IMR-90 (cell line): ENCODE data around the gene LAIR2. TPM values are rescaled to one million over a fixed set of nuclear protein-coding genes. Genes with fewer than 3 reads are reported as not detected.

Experiments
- ATAC-seq: fragments of 200-7000 bp; cut with Tn5 transposase; 2 replicates; pipeline ENCODE4 v1.9.1; 2020; ENCODE audit warnings: low read depth, mild to moderate bottlenecking, moderate library complexity
- BruUV-seq: library from RNA; stranded (reverse); fragments of 400-500 nt; replicated peaks from 2 replicates; lab custom pipeline; 2021; lab: Mats Ljungman, UMichigan
- CTCF ChIA-PET: fragments of 300-600 bp; formaldehyde crosslinking; extraction: SDS; loops from one replicate; lab custom pipeline; 2021; ENCODE audit warnings: antibody characterized with exemption; lab: Yijun Ruan, JAX
- POLR2A ChIA-PET: fragments of 300-600 bp; sonication (Branson Sonifier 250); formaldehyde crosslinking; loops from one replicate; lab custom pipeline; 2022; ENCODE audit warnings: antibody characterized with exemption; ENCODE audit not compliant: unreplicated experiment; lab: Charles Lee
- DNase-seq: peaks from one replicate; pipeline ENCODE4 v3.0.0; 2013
- H2AFZ ChIP-seq: replicated peaks from 2 replicates; pipeline ENCODE3; 2013; ENCODE audit warnings: low read length, mild to moderate bottlenecking; ENCODE audit not compliant: poor library complexity
- H2AK5ac ChIP-seq: 2 replicates; pipeline ENCODE4 v1.6.1; 2013; ENCODE audit warnings: low read depth, low read length, inconsistent platforms
- H2AK9ac ChIP-seq: replicated peaks from 2 replicates; pipeline ENCODE3; 2013; ENCODE audit warnings: mild to moderate bottlenecking, low read depth, low read length, moderate library complexity; ENCODE audit not compliant: poor library complexity
- H2BK120ac ChIP-seq: 2 replicates; pipeline ENCODE4 v1.6.1; 2013; ENCODE audit warnings: low read depth, low read length, inconsistent platforms
- H2BK15ac ChIP-seq: 3 replicates; pipeline ENCODE4 v1.6.1; 2013; ENCODE audit warnings: low read depth, low read length, inconsistent platforms
- H2BK20ac ChIP-seq: 2 replicates; pipeline ENCODE4 v1.6.1; 2013; ENCODE audit warnings: low read depth, mild to moderate bottlenecking, inconsistent platforms, low read length, moderate library complexity
- H2BK5ac ChIP-seq: 2 replicates; pipeline ENCODE4 v1.6.1; 2013; ENCODE audit warnings: mild to moderate bottlenecking, low read depth, low read length, inconsistent platforms; ENCODE audit not compliant: poor library complexity, severe bottlenecking
- H3K14ac ChIP-seq: replicated peaks from 2 replicates; pipeline ENCODE4 v1.6.1; 2013; ENCODE audit warnings: low read depth, low read length, inconsistent platforms
- H3K18ac ChIP-seq: 2 replicates; pipeline ENCODE4 v1.6.1; 2013; ENCODE audit warnings: low read depth, low read length, control low read depth
- H3K23ac ChIP-seq: 2 replicates; pipeline ENCODE4 v1.6.1; 2013; ENCODE audit warnings: low read depth, low read length, inconsistent platforms
- H3K27ac ChIP-seq: 2 replicates; pipeline ENCODE4 v1.5.1; 2013; ENCODE audit warnings: mild to moderate bottlenecking, control low read depth, low read length; ENCODE audit not compliant: insufficient read depth
- H3K27me3 ChIP-seq: 2 replicates; pipeline ENCODE4 v1.6.1; 2013; ENCODE audit warnings: low read length; ENCODE audit not compliant: control insufficient read depth, insufficient read depth
- H3K36me3 ChIP-seq: 2 replicates; pipeline ENCODE4 v1.6.1; 2013; ENCODE audit warnings: low read length, mixed read lengths; ENCODE audit not compliant: control insufficient read depth, insufficient read depth
- H3K4ac ChIP-seq: 2 replicates; pipeline ENCODE4 v1.6.1; 2013; ENCODE audit warnings: low read depth, low read length, inconsistent platforms
- H3K4me1 ChIP-seq: 2 replicates; pipeline ENCODE4 v1.6.1; 2013; ENCODE audit warnings: low read length, mixed read lengths; ENCODE audit not compliant: control insufficient read depth, insufficient read depth
- H3K4me2 ChIP-seq: 2 replicates; pipeline ENCODE4 v1.6.1; 2013; ENCODE audit warnings: low read depth, mild to moderate bottlenecking, control low read depth, low read length, moderate library complexity
- H3K4me3 ChIP-seq: 2 replicates; pipeline ENCODE4 v1.5.1; 2013; ENCODE audit warnings: low read depth, mild to moderate bottlenecking, control low read depth, low read length, moderate library complexity; ENCODE audit not compliant: insufficient read depth
- H3K56ac ChIP-seq: 2 replicates; pipeline ENCODE4 v1.6.1; 2013; ENCODE audit warnings: low read length, inconsistent platforms; ENCODE audit not compliant: insufficient read depth; ENCODE audit errors: extremely low read depth
- H3K79me1 ChIP-seq, 2 experiments: 2 replicates each; pipeline ENCODE4 v1.6.1; 2013; ENCODE audit warnings: low read length in 2 of 2, inconsistent platforms in 1 of 2, low read depth in 1 of 2
- H3K9ac ChIP-seq: 2 replicates; pipeline ENCODE4 v1.6.1; 2013; ENCODE audit warnings: low read depth, low read length, control low read depth
- H3K9me1 ChIP-seq: 2 replicates; pipeline ENCODE4 v1.6.1; 2013; ENCODE audit warnings: low read length, inconsistent platforms; ENCODE audit not compliant: insufficient read depth
- H3K9me3 ChIP-seq: 2 replicates; pipeline ENCODE4 v1.6.1; 2013; ENCODE audit warnings: low read length; ENCODE audit not compliant: control insufficient read depth, insufficient read depth
- H4K20me1 ChIP-seq: 2 replicates; pipeline ENCODE4 v1.6.1; 2013; ENCODE audit warnings: low read length, inconsistent platforms; ENCODE audit not compliant: insufficient read depth
- H4K5ac ChIP-seq: 2 replicates; pipeline ENCODE4 v1.6.1; 2013; ENCODE audit warnings: mild to moderate bottlenecking, low read depth, low read length, control low read depth
- H4K8ac ChIP-seq, 2 experiments: 2 replicates each; pipeline ENCODE4 v1.6.1; 2013; ENCODE audit warnings: low read depth in 2 of 2, low read length in 2 of 2, control low read depth in 1 of 2, inconsistent platforms in 1 of 2
- H4K91ac ChIP-seq: 2 replicates; pipeline ENCODE4 v1.6.1; 2013; ENCODE audit warnings: low read depth, low read length, inconsistent platforms; ENCODE audit not compliant: insufficient read depth
- BHLHE40 ChIP-seq: fragments of 150-350 bp; IDR thresholded peaks from 2 replicates; pipeline ENCODE4 v1.6.1; 2016; ENCODE audit warnings: mild to moderate bottlenecking, low read depth, low read length
- CEBPB ChIP-seq: IDR thresholded peaks from 2 replicates; pipeline ENCODE4 v1.6.1; 2012; ENCODE audit warnings: low read depth, low read length, improper control_type of control experiment
- CHD1 ChIP-seq: IDR thresholded peaks from 2 replicates; pipeline ENCODE4 v1.6.1; 2012; ENCODE audit warnings: low read depth, low read length, improper control_type of control experiment
- MAFK ChIP-seq: IDR thresholded peaks from 2 replicates; pipeline ENCODE4 v1.6.1; 2012; ENCODE audit warnings: low read depth, low read length, improper control_type of control experiment
- MAZ ChIP-seq: IDR thresholded peaks from 2 replicates; pipeline ENCODE4 v1.6.1; 2012; ENCODE audit warnings: low read depth, mild to moderate bottlenecking, low read length, improper control_type of control experiment, moderate library complexity, borderline replicate concordance
- NFE2L2 ChIP-seq: fragments of 150-350 bp; IDR thresholded peaks from 2 replicates; pipeline ENCODE4 v1.6.1; 2016; ENCODE audit warnings: low read depth, mild to moderate bottlenecking, low read length
- POLR2A ChIP-seq: IDR thresholded peaks from 2 replicates; pipeline ENCODE4 v1.6.1; 2012; ENCODE audit warnings: mild to moderate bottlenecking, low read depth, low read length
- RAD21 ChIP-seq: IDR thresholded peaks from 2 replicates; pipeline ENCODE4 v1.6.1; 2012; ENCODE audit warnings: low read length, improper control_type of control experiment
- RCOR1 ChIP-seq: IDR thresholded peaks from 2 replicates; pipeline ENCODE4 v1.6.1; 2012; ENCODE audit warnings: mild to moderate bottlenecking, low read length, improper control_type of control experiment; ENCODE audit not compliant: insufficient replicate concordance
- SMC3 ChIP-seq: fragments of 150-350 bp; IDR thresholded peaks from 2 replicates; pipeline ENCODE4 v1.6.1; 2016; ENCODE audit warnings: low read depth, mild to moderate bottlenecking, antibody characterized with exemption, low read length, moderate library complexity
- WGBS, 2 experiments: methylation state at CpG; one replicate each; pipeline versions ENCODE4 v1.1.5 to v1.1.7; 2013; ENCODE audit warnings: missing lambda C conversion rate in 2 of 2; ENCODE audit not compliant: insufficient read length in 1 of 2; ENCODE audit errors: extremely low coverage in 2 of 2; 5-methylcytosine and 5-hydroxymethylcytosine counted together
- dilution Hi-C: fragments of 300-500 bp; cut with HindIII; formaldehyde crosslinking; loops from one replicate; pipeline ENCODE4 v1.14.3; 2018; ENCODE audit warnings: low sequenced_read_pairs; ENCODE audit not compliant: unreplicated experiment
- in situ Hi-C: fragments of 300-500 bp; cut with MboI; formaldehyde crosslinking; loops from 3 replicates; pipeline ENCODE4 v1.14.3; 2019; ENCODE audit warnings: low sequenced_read_pairs, inconsistent platforms, mixed read lengths
- intact Hi-C: fragments of 100-400 bp; cut with micrococcal nuclease; formaldehyde crosslinking; loops from 2 replicates; pipeline ENCODE4 v1.10.0; 2022
- polyA plus RNA-seq, 3 experiments: library from polyadenylated mRNA; depleted of rRNA; stranded (reverse); fragments of >200 nt; gene quantifications; 2 replicates each; pipeline ENCODE4 v1.2.3, GENCODE V29; 2012; ENCODE audit warnings: low replicate concordance in 1 of 3
- total RNA-seq: library from RNA; depleted of rRNA; stranded (reverse); fragments of >200 nt; gene quantifications from 2 replicates; pipeline ENCODE4 v1.2.3, GENCODE V29; 2012
- TF ChIP-seq, protein P1 (sequence below): fragments of 150-350 bp; IDR thresholded peaks from 2 replicates; pipeline ENCODE4 v1.6.1; 2016; ENCODE audit warnings: low read depth, mild to moderate bottlenecking, low read length, moderate library complexity, borderline replicate concordance
- TF ChIP-seq, protein P2 (sequence below): fragments of 150-350 bp; IDR thresholded peaks from 2 replicates; pipeline ENCODE4 v1.6.1; 2017; ENCODE audit warnings: mild to moderate bottlenecking, antibody characterized with exemption, low read length, low read depth

LAIR2 gene
- total and polyA plus RNA-seq, 2 of the 4 experiments (the other 2 are of a cell fraction) = not detected

DNA sequence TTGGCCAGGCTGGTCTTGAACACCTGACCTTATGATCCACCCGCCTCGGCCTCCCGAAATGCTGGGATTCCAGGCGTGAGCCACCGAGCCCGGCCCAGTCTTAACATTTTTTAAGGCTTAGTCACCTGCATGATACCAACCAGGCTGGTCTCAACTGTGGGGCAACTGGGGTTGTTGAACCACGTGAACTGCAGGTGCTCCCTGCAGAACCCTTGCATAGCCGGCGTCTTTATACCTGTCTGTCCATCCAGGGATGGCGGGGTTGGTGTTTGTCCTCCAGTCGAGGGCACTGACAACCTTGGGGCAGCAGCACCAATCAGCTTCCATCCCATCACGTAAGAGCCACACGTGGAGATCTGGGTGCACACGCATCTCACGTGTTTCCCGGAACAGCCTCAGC is 46.2 kb downstream of the LAIR2 start:
- H3K9ac ChIP-seq = no peak overlapping the region
- no peaks in the 10 kb centered on the region for H3K79me1 ChIP-seq
- H3K23ac ChIP-seq = no peak overlapping the region
- dilution Hi-C loops = no loop called here
- H3K36me3 ChIP-seq = no peaks in the 10 kb centered on the region
- ATAC-seq (no peak), DNase-seq (no peak)
- H2BK120ac ChIP-seq = no peak overlapping the region
- H3K4me2 ChIP-seq = no peak overlapping the region
- no peak overlapping the region for H3K56ac ChIP-seq
- no peak overlapping the region for H4K8ac ChIP-seq
- TF ChIP-seq SMC3 = no peak
- TF ChIP-seq CEBPB = no peak
- TF ChIP-seq, protein P1, sequence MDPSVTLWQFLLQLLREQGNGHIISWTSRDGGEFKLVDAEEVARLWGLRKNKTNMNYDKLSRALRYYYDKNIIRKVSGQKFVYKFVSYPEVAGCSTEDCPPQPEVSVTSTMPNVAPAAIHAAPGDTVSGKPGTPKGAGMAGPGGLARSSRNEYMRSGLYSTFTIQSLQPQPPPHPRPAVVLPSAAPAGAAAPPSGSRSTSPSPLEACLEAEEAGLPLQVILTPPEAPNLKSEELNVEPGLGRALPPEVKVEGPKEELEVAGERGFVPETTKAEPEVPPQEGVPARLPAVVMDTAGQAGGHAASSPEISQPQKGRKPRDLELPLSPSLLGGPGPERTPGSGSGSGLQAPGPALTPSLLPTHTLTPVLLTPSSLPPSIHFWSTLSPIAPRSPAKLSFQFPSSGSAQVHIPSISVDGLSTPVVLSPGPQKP = no peak
- no peak for TF ChIP-seq POLR2A
- TF ChIP-seq CHD1 = no peak
- no peak for TF ChIP-seq MAFK
- TF ChIP-seq BHLHE40 = no peak
- TF ChIP-seq RCOR1 = no peak
- TF ChIP-seq RAD21 = no peak
- TF ChIP-seq MAZ = no peak
- no peak for TF ChIP-seq NFE2L2
- TF ChIP-seq, protein P2, sequence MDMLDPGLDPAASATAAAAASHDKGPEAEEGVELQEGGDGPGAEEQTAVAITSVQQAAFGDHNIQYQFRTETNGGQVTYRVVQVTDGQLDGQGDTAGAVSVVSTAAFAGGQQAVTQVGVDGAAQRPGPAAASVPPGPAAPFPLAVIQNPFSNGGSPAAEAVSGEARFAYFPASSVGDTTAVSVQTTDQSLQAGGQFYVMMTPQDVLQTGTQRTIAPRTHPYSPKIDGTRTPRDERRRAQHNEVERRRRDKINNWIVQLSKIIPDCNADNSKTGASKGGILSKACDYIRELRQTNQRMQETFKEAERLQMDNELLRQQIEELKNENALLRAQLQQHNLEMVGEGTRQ = no peak
- WGBS, 2 experiments = 69% methylated on average over 8 of the region's 16 CpGs; no CpG with 5 or more reads in 1 of the 2 experiments
- H3K4me3 ChIP-seq = no peak overlapping the region
- no peak overlapping the region for H4K91ac ChIP-seq
- ChIA-PET POLR2A (no interaction called here), CTCF (no interaction called here)
- in situ Hi-C loops = no loop called here
- H2BK20ac ChIP-seq = no peak overlapping the region
- H4K5ac ChIP-seq = no peak overlapping the region
- no peaks in the 10 kb centered on the region for H4K20me1 ChIP-seq
- no peaks in the 10 kb centered on the region for H3K4me1 ChIP-seq
- H3K27ac ChIP-seq = no peak overlapping the region
- H3K9me1 ChIP-seq = no peaks in the 10 kb centered on the region
- BruUV-seq = no TSS peak
- H2AK5ac ChIP-seq = no peak overlapping the region
- H2BK5ac ChIP-seq = no peak overlapping the region
- no peak overlapping the region for H2AK9ac ChIP-seq
- no peak overlapping the region for H3K18ac ChIP-seq
- H3K14ac ChIP-seq = no peak overlapping the region
- no peak overlapping the region for H2BK15ac ChIP-seq
- H3K27me3 ChIP-seq = no peaks in the 10 kb centered on the region
- no peak overlapping the region for H3K4ac ChIP-seq
- no peak overlapping the region for H2AFZ ChIP-seq
- H3K9me3 ChIP-seq = peaks cover 40% of the 10 kb centered on the region
- intact Hi-C loops = no loop called here
